Activated naive CD8-positive, alpha-beta T cell treated with anti-CD3 and anti-CD28 coated beads for 36 hours (primary cell): ENCODE measurements around the gene AKAP8. TPM values are rescaled to one million over a fixed set of nuclear protein-coding genes. Genes with fewer than 3 reads are reported as not detected.

Experiments used
- DNase-seq: peaks from one replicate; pipeline ENCODE4 v3.0.0; 2021
- H3K27ac Mint-ChIP-seq: one replicate; pipeline ENCODE4 v1.8.0; 2022; ENCODE audit warnings: mild to moderate bottlenecking, moderate library complexity, mixed read lengths
- H3K27me3 Mint-ChIP-seq: one replicate; pipeline ENCODE4 v1.8.0; 2022; ENCODE audit warnings: mild to moderate bottlenecking, mixed read lengths
- H3K36me3 Mint-ChIP-seq: one replicate; pipeline ENCODE4 v1.8.0; 2021; ENCODE audit warnings: mild to moderate bottlenecking, mixed read lengths
- H3K4me1 Mint-ChIP-seq: one replicate; pipeline ENCODE4 v1.8.0; 2021; ENCODE audit warnings: mixed read lengths
- H3K4me3 Mint-ChIP-seq: one replicate; pipeline ENCODE4 v1.8.0; 2022; ENCODE audit warnings: mild to moderate bottlenecking, moderate library complexity, mixed read lengths
- H3K9me3 Mint-ChIP-seq: one replicate; pipeline ENCODE4 v1.8.0; 2022; ENCODE audit warnings: mixed read lengths
- total RNA-seq, 2 experiments: library from RNA; stranded (reverse); gene quantifications; one replicate each; pipeline ENCODE4 v1.2.3, GENCODE V29; 2021

The AKAP8 gene
- total RNA-seq, result 10 to 100 TPM; 59.4 to 61.2 TPM

GRCh38 chr19:15379083-15379998 is at the start of gene AKAP8:
AKAP8 (minus strand) TSS chr19:15379787; CDS start chr19:15379731, 56 bp downstream.
- no peaks in the 10 kb centered on the region for H3K27me3 Mint-ChIP-seq
- DNase-seq, result peak; percentile 98
- H3K27ac Mint-ChIP-seq, result peak within 1 kb of the TSS; percentile 99
- peaks cover 18% of the 10 kb centered on the region for H3K36me3 Mint-ChIP-seq
- peak within 1 kb of the TSS; percentile 96 for H3K4me3 Mint-ChIP-seq
- peaks cover 33% of the 10 kb centered on the region for H3K4me1 Mint-ChIP-seq
- H3K9me3 Mint-ChIP-seq, result no peaks in the 10 kb centered on the region

DNA sequence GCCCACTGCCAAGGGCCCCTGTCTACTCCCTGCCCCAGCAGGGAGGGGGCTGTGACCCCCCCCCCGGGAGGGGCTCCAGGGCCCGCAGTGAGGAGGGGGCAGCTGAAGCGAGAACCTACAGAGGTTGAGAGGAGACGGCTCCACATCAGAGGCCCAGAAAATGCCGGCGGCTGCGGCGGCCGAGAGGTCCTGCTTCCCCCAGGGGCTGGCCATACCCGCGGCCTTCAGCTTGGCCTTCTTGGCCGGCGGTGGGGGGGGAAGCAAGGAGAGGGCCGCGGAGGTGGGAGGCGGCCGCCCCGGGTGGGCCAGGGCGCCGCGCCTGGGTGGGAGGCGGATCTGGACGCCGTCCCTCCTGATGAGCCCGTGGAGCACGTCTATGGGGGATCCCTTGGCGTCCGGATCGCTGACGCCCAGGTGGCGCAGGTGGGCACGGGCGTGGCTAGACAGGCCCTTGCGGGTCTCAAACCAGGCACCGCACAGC is 48.4 kb upstream of the AKAP8 start:
- peaks cover 2% of the 10 kb centered on the region for H3K9me3 Mint-ChIP-seq
- DNase-seq, result no peak
- H3K4me1 Mint-ChIP-seq, result peaks cover 18% of the 10 kb centered on the region
- peaks cover 38% of the 10 kb centered on the region for H3K36me3 Mint-ChIP-seq
- H3K27me3 Mint-ChIP-seq, result no peaks in the 10 kb centered on the region
- no peak overlapping the region for H3K27ac Mint-ChIP-seq
- H3K4me3 Mint-ChIP-seq, result no peak overlapping the region

GRCh38 chr19:15427350-15427700 is 47.7 kb upstream of the AKAP8 start:
- H3K36me3 Mint-ChIP-seq, result peaks cover 45% of the 10 kb centered on the region
- DNase-seq, result no peak
- peaks cover 17% of the 10 kb centered on the region for H3K4me1 Mint-ChIP-seq
- H3K27me3 Mint-ChIP-seq, result no peaks in the 10 kb centered on the region
- H3K4me3 Mint-ChIP-seq, result no peak overlapping the region
- H3K27ac Mint-ChIP-seq, result no peak overlapping the region
- H3K9me3 Mint-ChIP-seq, result peaks cover 3% of the 10 kb centered on the region

DNA sequence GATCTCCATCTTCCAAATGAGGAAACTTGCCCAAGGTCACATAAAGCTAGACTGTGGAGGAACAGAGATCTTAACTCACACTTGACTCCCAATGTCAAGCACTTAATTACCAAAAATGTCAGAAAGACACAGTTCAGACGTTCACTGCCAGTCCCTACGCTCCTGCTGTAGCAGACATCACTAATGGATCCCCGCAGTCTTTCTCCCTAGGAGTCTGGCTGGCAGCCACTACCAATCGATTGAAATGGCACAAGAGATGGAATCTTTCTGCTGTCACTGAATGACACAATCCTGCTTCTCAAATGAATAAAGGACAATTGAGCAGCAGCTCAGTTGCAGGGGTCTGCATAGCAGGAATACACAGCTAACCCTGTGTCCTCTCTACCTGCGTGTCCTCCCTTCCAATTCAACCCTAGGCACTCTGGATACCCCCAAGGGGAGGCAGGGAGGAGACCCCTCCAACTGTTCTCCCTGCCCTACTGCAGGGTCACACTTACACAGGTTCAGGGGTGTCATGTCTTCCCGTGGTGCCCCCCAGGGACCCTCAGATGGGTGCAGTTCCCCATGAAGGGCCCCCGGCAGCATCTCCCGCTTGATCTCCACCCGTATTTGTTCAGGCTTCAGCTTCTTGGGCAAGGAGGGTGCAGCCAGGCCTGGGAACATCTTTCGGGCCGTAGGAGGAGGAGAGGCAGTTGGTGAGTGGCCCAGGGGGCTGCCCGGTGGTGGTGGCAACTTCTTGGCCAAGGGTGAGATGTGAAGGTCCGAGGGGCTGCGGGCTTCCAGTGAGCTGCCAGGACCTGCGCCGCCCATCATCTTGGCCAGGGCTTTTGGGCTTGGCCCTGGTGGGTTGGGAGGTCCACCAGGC is 47.1 kb upstream of the AKAP8 start:
- Mint-ChIP-seq H3K27ac (no peak overlapping the region), H3K4me3 (no peak overlapping the region)
- DNase-seq, result no peak

GRCh38 chr19:15425321-15425950 is 45.8 kb upstream of the AKAP8 start:
- no peak overlapping the region for H3K4me3 Mint-ChIP-seq
- no peak for DNase-seq
- H3K27me3 Mint-ChIP-seq, result no peaks in the 10 kb centered on the region
- no peak overlapping the region for H3K27ac Mint-ChIP-seq
- H3K9me3 Mint-ChIP-seq, result peaks cover 3% of the 10 kb centered on the region
- peaks cover 2% of the 10 kb centered on the region for H3K4me1 Mint-ChIP-seq
- H3K36me3 Mint-ChIP-seq, result peaks cover 38% of the 10 kb centered on the region

More for the DNA sequence above, 47.1 kb upstream of the AKAP8 start:
- H3K27me3 Mint-ChIP-seq, result no peaks in the 10 kb centered on the region
- peaks cover 42% of the 10 kb centered on the region for H3K36me3 Mint-ChIP-seq
- peaks cover 3% of the 10 kb centered on the region for H3K9me3 Mint-ChIP-seq
- H3K4me1 Mint-ChIP-seq, result peaks cover 15% of the 10 kb centered on the region

GRCh38 chr19:15424692-15425272 is 45.2 kb upstream of the AKAP8 start:
- H3K36me3 Mint-ChIP-seq, result peaks cover 38% of the 10 kb centered on the region
- no peak overlapping the region for H3K27ac Mint-ChIP-seq
- no peak overlapping the region for H3K4me3 Mint-ChIP-seq
- DNase-seq, result no peak
- peaks cover 3% of the 10 kb centered on the region for H3K9me3 Mint-ChIP-seq
- no peaks in the 10 kb centered on the region for H3K27me3 Mint-ChIP-seq
- peaks cover 2% of the 10 kb centered on the region for H3K4me1 Mint-ChIP-seq

DNA sequence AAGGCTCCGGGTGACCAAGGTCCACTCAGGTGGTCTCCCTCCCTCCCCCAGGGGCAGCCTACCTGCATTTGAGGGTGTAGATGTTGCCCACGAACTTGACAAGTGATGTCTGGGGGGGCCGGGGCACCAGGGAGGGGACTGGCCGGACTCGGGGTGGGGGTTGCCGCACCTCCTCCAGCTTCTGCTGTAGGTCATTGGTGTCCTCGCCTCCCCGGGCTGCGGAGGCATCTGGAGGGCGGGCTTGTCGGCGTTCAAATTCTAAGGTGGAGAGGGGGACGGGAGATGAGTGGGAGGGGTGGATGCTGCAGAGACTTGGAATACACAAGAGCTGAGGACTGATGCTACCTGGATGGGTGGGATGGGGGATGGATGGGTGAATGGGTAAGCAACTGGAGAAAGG is 44.5 kb upstream of the AKAP8 start:
- peaks cover 3% of the 10 kb centered on the region for H3K9me3 Mint-ChIP-seq
- DNase-seq, result no peak
- H3K27ac Mint-ChIP-seq, result no peak overlapping the region
- peaks cover 38% of the 10 kb centered on the region for H3K36me3 Mint-ChIP-seq
- H3K27me3 Mint-ChIP-seq, result no peaks in the 10 kb centered on the region
- H3K4me1 Mint-ChIP-seq, result peaks cover 7% of the 10 kb centered on the region
- no peak overlapping the region for H3K4me3 Mint-ChIP-seq

DNA sequence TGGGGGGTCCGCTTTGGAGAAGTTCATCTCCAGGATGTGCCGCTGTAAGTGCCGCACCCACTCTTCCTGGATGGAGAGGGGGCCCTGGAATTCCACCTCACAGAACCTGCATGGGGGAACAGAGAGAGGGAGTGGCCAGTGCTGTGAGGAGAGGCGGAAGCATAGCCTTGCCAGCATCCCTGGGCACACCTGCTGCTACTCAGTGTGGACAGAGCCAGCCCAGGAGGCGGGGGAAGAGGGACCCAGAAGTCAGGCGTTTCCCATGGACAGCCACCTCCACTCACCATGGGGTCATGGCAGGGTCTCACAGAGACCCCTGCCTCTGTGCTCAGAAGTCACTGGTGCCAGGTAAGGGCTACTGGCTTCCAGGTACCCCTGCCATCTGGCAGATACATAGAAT is 43.5 kb upstream of the AKAP8 start:
- H3K9me3 Mint-ChIP-seq, result peaks cover 3% of the 10 kb centered on the region
- DNase-seq, result no peak
- H3K4me3 Mint-ChIP-seq, result no peak overlapping the region
- H3K36me3 Mint-ChIP-seq, result peaks cover 42% of the 10 kb centered on the region
- peaks cover 7% of the 10 kb centered on the region for H3K4me1 Mint-ChIP-seq
- H3K27ac Mint-ChIP-seq, result no peak overlapping the region
- H3K27me3 Mint-ChIP-seq, result no peaks in the 10 kb centered on the region

- no peak overlapping the region for H3K27ac Mint-ChIP-seq
- no peak for DNase-seq
- H3K36me3 Mint-ChIP-seq, result peaks cover 43% of the 10 kb centered on the region
- H3K4me3 Mint-ChIP-seq, result no peak overlapping the region
- H3K27me3 Mint-ChIP-seq, result no peaks in the 10 kb centered on the region
- peaks cover 3% of the 10 kb centered on the region for H3K9me3 Mint-ChIP-seq
- peaks cover 13% of the 10 kb centered on the region for H3K4me1 Mint-ChIP-seq
These were observed 42.9 kb upstream of the AKAP8 start for GRCh38 chr19:15422296-15423075.

- Mint-ChIP-seq H3K27ac (no peak overlapping the region), H3K4me1 (peaks cover 19% of the 10 kb centered on the region), H3K4me3 (no peak overlapping the region), H3K36me3 (peaks cover 36% of the 10 kb centered on the region), H3K27me3 (no peaks in the 10 kb centered on the region), H3K9me3 (peaks cover 3% of the 10 kb centered on the region)
- no peak for DNase-seq
These were observed 42.2 kb upstream of the AKAP8 start for GRCh38 chr19:15421721-15422260.

- peaks cover 3% of the 10 kb centered on the region for H3K9me3 Mint-ChIP-seq
- no peak overlapping the region for H3K27ac Mint-ChIP-seq
- DNase-seq, result no peak
- no peaks in the 10 kb centered on the region for H3K27me3 Mint-ChIP-seq
- peaks cover 25% of the 10 kb centered on the region for H3K4me1 Mint-ChIP-seq
- H3K36me3 Mint-ChIP-seq, result peaks cover 36% of the 10 kb centered on the region
- H3K4me3 Mint-ChIP-seq, result no peak overlapping the region
These were observed 41.6 kb upstream of the AKAP8 start for GRCh38 chr19:15421136-15421695.

- peaks cover 3% of the 10 kb centered on the region for H3K9me3 Mint-ChIP-seq
- H3K27me3 Mint-ChIP-seq, result no peaks in the 10 kb centered on the region
- H3K36me3 Mint-ChIP-seq, result peaks cover 40% of the 10 kb centered on the region
- H3K27ac Mint-ChIP-seq, result no peak overlapping the region
- H3K4me3 Mint-ChIP-seq, result peak overlapping the region; percentile 98
- no peak for DNase-seq
- peaks cover 36% of the 10 kb centered on the region for H3K4me1 Mint-ChIP-seq
These were observed 39.9 kb upstream of the AKAP8 start for GRCh38 chr19:15419413-15420025.
